ENCODE data around the gene INPP5K. TPM values are rescaled to one million over a fixed set of nuclear protein-coding genes. Genes with fewer than 3 reads are reported as not detected.

Gene INPP5K
- total RNA-seq, 1 donor from 2014 or later: 19.4 TPM

DNA sequence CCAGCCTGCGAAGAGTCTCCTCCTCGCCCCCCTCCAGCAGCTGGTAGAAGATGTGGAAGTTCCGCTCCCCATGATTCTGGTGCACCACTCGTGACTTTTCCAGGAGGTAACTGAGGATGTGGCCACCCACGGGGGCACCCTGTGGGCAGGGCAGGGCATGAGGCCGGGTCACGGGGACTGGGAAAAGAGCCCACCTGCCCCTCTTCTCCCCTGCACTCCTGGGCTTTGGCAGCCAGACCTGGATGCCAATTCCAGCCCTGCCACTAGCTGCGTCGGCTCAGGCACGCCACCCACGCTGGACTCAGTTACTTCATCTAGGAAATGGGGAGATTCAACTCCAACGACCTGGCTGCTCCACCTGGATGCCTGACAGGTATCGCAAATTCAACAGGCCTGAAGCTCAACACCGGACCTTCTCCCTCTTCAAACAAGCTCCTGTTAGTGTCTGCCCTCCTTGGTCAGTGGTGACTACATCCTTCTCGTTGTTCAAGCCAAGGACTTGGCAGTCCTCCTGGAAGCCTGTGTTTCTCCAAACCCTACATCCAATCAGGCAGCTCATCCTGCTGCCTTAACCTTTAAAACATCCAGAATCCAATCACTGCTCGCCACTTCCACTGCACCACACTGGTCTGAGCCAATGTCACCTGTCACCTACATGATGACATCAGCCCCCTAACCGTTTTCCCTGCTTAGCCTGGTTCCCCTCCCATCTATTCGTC lies 35.5 kb downstream of the INPP5K start:
- peaks cover 7% of the 10 kb centered on the region for H3K4me1 Mint-ChIP-seq
- H3K27ac Mint-ChIP-seq (ENCODE audit: unreplicated experiment): no peak overlapping the region

GRCh38 chr17:1478418-1478817 lies 38.0 kb downstream of the INPP5K start:
- Mint-ChIP-seq H3K4me1 (no peaks in the 10 kb centered on the region), H3K27ac (ENCODE audit: unreplicated experiment) (no peak overlapping the region), H3K27me3 (ENCODE audit: low read depth) (no peaks in the 10 kb centered on the region), H3K36me3 (ENCODE audit: low read depth) (peaks cover 2% of the 10 kb centered on the region), H3K9me3 (no peaks in the 10 kb centered on the region), H3K4me3 (no peak overlapping the region)
- no peak for DNase-seq (ENCODE audit: low read depth, low spot score)
- TF ChIP-seq CTCF (conservative IDR thresholded peaks at IDR 0.05): no peak

More for the DNA sequence above, 35.5 kb downstream of the INPP5K start:
- Mint-ChIP-seq H3K9me3 (no peaks in the 10 kb centered on the region), H3K4me3 (peak overlapping the region; percentile 38), H3K27me3 (ENCODE audit: low read depth) (no peaks in the 10 kb centered on the region), H3K36me3 (ENCODE audit: low read depth) (no peaks in the 10 kb centered on the region)
- no peak for DNase-seq (ENCODE audit: low read depth, low spot score)
- no peak for TF ChIP-seq CTCF (conservative IDR thresholded peaks at IDR 0.05)

- H3K36me3 Mint-ChIP-seq (ENCODE audit: low read depth): peaks cover 2% of the 10 kb centered on the region
- no peak for DNase-seq (ENCODE audit: low read depth, low spot score)
- TF ChIP-seq CTCF (conservative IDR thresholded peaks at IDR 0.05): no peak
- no peaks in the 10 kb centered on the region for H3K4me1 Mint-ChIP-seq
- H3K4me3 Mint-ChIP-seq: no peak overlapping the region
- H3K27me3 Mint-ChIP-seq (ENCODE audit: low read depth): no peaks in the 10 kb centered on the region
- no peaks in the 10 kb centered on the region for H3K9me3 Mint-ChIP-seq
- H3K27ac Mint-ChIP-seq (ENCODE audit: unreplicated experiment): peak overlapping the region; percentile 16
Measured at GRCh38 chr17:1475321-1475854, 41.0 kb downstream of the INPP5K start.

DNA sequence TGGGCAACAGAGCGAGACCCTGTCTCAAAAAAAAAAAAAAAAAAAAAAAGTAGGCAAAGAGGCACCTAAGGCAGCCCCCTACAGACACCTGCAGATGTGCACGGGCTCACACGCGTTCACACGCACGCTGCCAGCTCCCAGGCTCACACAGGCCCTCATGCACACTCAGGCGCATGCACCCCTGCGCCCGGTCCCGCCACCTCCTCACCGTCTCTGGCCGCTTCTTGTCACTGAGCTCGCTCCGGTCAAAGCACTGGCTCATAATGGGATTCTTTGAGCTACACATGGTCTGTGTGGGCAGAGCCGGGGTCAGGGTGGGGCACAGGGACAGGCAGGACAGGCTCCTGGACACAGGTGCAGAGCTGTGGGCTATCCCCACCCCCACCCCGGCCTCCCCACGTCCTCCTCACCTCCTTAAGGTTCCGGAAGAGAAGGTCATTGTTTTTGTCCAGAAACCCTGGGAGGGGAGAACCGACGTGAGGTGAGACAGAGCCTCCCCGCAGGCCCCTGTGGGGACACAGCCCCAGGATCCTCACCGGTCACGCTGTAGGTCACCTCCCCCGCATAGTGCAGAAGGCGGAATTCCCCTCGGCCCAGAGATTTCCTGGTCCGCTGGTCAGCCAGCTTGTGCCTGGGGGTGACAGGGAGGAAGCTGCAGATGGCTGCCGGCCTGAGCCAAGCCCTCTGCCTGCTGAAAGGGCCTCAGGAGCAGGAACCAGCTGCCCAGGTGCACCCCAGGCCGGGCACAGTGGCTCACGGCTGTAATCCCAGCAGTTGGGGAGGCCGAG lies 41.8 kb downstream of the INPP5K start:
- H3K36me3 Mint-ChIP-seq (ENCODE audit: low read depth): peaks cover 2% of the 10 kb centered on the region
- no peak for TF ChIP-seq CTCF (conservative IDR thresholded peaks at IDR 0.05)
- no peak for DNase-seq (ENCODE audit: low read depth, low spot score)
- no peak overlapping the region for H3K27ac Mint-ChIP-seq (ENCODE audit: unreplicated experiment)
- H3K4me1 Mint-ChIP-seq: peaks cover under 1% of the 10 kb centered on the region
- H3K9me3 Mint-ChIP-seq: no peaks in the 10 kb centered on the region
- H3K27me3 Mint-ChIP-seq (ENCODE audit: low read depth): no peaks in the 10 kb centered on the region
- H3K4me3 Mint-ChIP-seq: no peak overlapping the region

- Mint-ChIP-seq H3K27me3 (ENCODE audit: low read depth) (no peaks in the 10 kb centered on the region), H3K36me3 (ENCODE audit: low read depth) (peaks cover 9% of the 10 kb centered on the region), H3K9me3 (no peaks in the 10 kb centered on the region), H3K4me3 (no peak overlapping the region), H3K27ac (ENCODE audit: unreplicated experiment) (no peak overlapping the region), H3K4me1 (peaks cover 8% of the 10 kb centered on the region)
- no peak for TF ChIP-seq CTCF (conservative IDR thresholded peaks at IDR 0.05)
- DNase-seq (ENCODE audit: low read depth, low spot score): no peak
Measured at GRCh38 chr17:1473841-1474240, 42.6 kb downstream of the INPP5K start.

Measured in neural crest cell (in vitro differentiated cells).